Fibroblast of lung (primary cell): ENCODE measurements around the gene NDUFB3. TPM values are rescaled to one million over a fixed set of nuclear protein-coding genes. Genes with fewer than 3 reads are reported as not detected.
"Not testable (repeated sequence)": the region's sequence is repeated elsewhere in the genome, so short reads cannot be mapped to it uniquely, and the experiment has no call there.

Source experiments
- DNase-seq, 2 donors: peaks; one replicate each; pipeline versions ENCODE4 v3.0.0 to v3.0.0-alpha.2; 2010; ENCODE audit warnings: low read depth in 2 of 2
- H2AFZ ChIP-seq: 2 replicates; pipeline ENCODE4 v1.5.1; 2012; ENCODE audit warnings: low read length, control low read depth, inconsistent platforms
- H3K27ac ChIP-seq: 2 replicates; pipeline ENCODE4 v1.5.1; 2011; ENCODE audit warnings: low read length, control low read depth; ENCODE audit not compliant: insufficient read depth
- H3K27me3 ChIP-seq: 2 replicates; pipeline ENCODE4 v1.5.1; 2011; ENCODE audit warnings: mild to moderate bottlenecking, low read length; ENCODE audit not compliant: control insufficient read depth, insufficient read depth
- H3K36me3 ChIP-seq: 2 replicates; pipeline ENCODE4 v1.5.1; 2011; ENCODE audit warnings: low read length; ENCODE audit not compliant: control insufficient read depth, insufficient read depth
- H3K4me1 ChIP-seq: 2 replicates; pipeline ENCODE4 v1.5.1; 2011; ENCODE audit warnings: low read length; ENCODE audit not compliant: control insufficient read depth, insufficient read depth; ENCODE audit errors: extremely low read depth
- H3K4me2 ChIP-seq: 2 replicates; pipeline ENCODE4 v1.5.1; 2011; ENCODE audit warnings: low read length, control low read depth; ENCODE audit not compliant: insufficient read depth; ENCODE audit errors: extremely low read depth
- H3K4me3 ChIP-seq, 4 experiments: fragments of 200-600 bp in 1 of 4; sonication (generic) in 1 of 4; replicated peaks in 1 of 4; 2 replicates each; pipeline ENCODE4 v1.5.1; 2011 to 2016; ENCODE audit warnings: low read length in 4 of 4, low read depth in 3 of 4, mild to moderate bottlenecking in 3 of 4, control low read depth in 2 of 4, inconsistent platforms in 1 of 4, mixed read lengths in 1 of 4; ENCODE audit not compliant: insufficient read depth in 1 of 4; ENCODE audit errors: control extremely low read depth in 1 of 4
- H3K79me2 ChIP-seq: 2 replicates; pipeline ENCODE4 v1.5.1; 2012; ENCODE audit warnings: mild to moderate bottlenecking, low read length, inconsistent platforms; ENCODE audit not compliant: control insufficient read depth, insufficient read depth
- H3K9ac ChIP-seq: 2 replicates; pipeline ENCODE4 v1.5.1; 2011; ENCODE audit warnings: mild to moderate bottlenecking, low read length, control low read depth; ENCODE audit not compliant: insufficient read depth
- H3K9me3 ChIP-seq: 2 replicates; pipeline ENCODE4 v1.5.1; 2012; ENCODE audit warnings: low read depth, low read length; ENCODE audit not compliant: control insufficient read depth, insufficient read depth
- H4K20me1 ChIP-seq: 2 replicates; pipeline ENCODE4 v1.5.1; 2011; ENCODE audit warnings: low read length; ENCODE audit not compliant: control insufficient read depth, insufficient read depth; ENCODE audit errors: extremely low read depth
- CTCF ChIP-seq, 2 donors: IDR thresholded peaks in 1 of 2; conservative IDR thresholded peaks in 1 of 2; 1 replicate in 1 of 2; 2 replicates in 1 of 2; pipeline ENCODE4 v1.5.1; 2011 to 2012; ENCODE audit warnings: low read length in 2 of 2, control low read depth in 1 of 2, inconsistent platforms in 1 of 2, low read depth in 1 of 2, mild to moderate bottlenecking in 1 of 2
- EZH2 ChIP-seq: IDR thresholded peaks from 2 replicates; pipeline ENCODE4 v1.5.1; 2012; ENCODE audit warnings: low read length, control low read depth, mild to moderate bottlenecking; ENCODE audit errors: missing control alignments
- polyA plus RNA-seq, 2 donors: library from polyadenylated mRNA; depleted of rRNA in 1 of 2; stranded (reverse) in 1 of 2; unstranded in 1 of 2; fragments of >200 nt; gene quantifications; 2 replicates each; pipeline ENCODE4 v1.2.1, GENCODE V29; 2011 to 2012; ENCODE audit warnings: missing spikeins in 1 of 2
- total RNA-seq: library from RNA; depleted of rRNA; stranded (reverse); fragments of >200 nt; gene quantifications from 2 replicates; pipeline ENCODE4 v1.2.1, GENCODE V29; 2014

NDUFB3 gene
- total and polyA plus RNA-seq, 2 donors (not counting 1 experiment from before 2014, with no cell fraction given) = 77.5 to 121 TPM

GRCh38 chr2:201038855-201039254, 32.9 kb upstream of the NDUFB3 start:
- H3K9ac ChIP-seq = no peak overlapping the region
- H3K36me3 ChIP-seq = peaks cover 2% of the 10 kb centered on the region
- H3K79me2 ChIP-seq = no peaks in the 10 kb centered on the region
- no peak overlapping the region for H3K4me3 ChIP-seq
- no peak overlapping the region for H3K4me2 ChIP-seq
- no peaks in the 10 kb centered on the region for H3K4me1 ChIP-seq
- H3K9me3 ChIP-seq = no peaks in the 10 kb centered on the region
- H4K20me1 ChIP-seq = no peaks in the 10 kb centered on the region
- TF ChIP-seq CTCF (conservative IDR thresholded peaks at IDR 0.05 in 1 of 2, IDR thresholded peaks at IDR 0.05 in 1 of 2; ENCODE audit: low read depth in 1 of 2, low read length in 2 of 2) (no peak), EZH2 (no peak)
- H3K27me3 ChIP-seq = no peaks in the 10 kb centered on the region
- H2AFZ ChIP-seq = no peak overlapping the region
- H3K27ac ChIP-seq = no peak overlapping the region
- no peak for DNase-seq

GRCh38 chr2:201040867-201041628, 30.8 kb upstream of the NDUFB3 start:
- DNase-seq = no peak
- H3K27me3 ChIP-seq = no peaks in the 10 kb centered on the region
- H3K27ac ChIP-seq = no peak overlapping the region
- H3K4me2 ChIP-seq = no peak overlapping the region
- TF ChIP-seq EZH2 (no peak), CTCF (conservative IDR thresholded peaks at IDR 0.05 in 1 of 2, IDR thresholded peaks at IDR 0.05 in 1 of 2; ENCODE audit: low read depth in 1 of 2, low read length in 2 of 2) (no peak)
- H3K79me2 ChIP-seq = no peaks in the 10 kb centered on the region
- no peaks in the 10 kb centered on the region for H3K4me1 ChIP-seq
- no peaks in the 10 kb centered on the region for H3K9me3 ChIP-seq
- H3K9ac ChIP-seq = no peak overlapping the region
- peaks cover 2% of the 10 kb centered on the region for H3K36me3 ChIP-seq
- no peaks in the 10 kb centered on the region for H4K20me1 ChIP-seq
- H3K4me3 ChIP-seq = no peak overlapping the region
- no peak overlapping the region for H2AFZ ChIP-seq

GRCh38 chr2:201042451-201042850, 29.4 kb upstream of the NDUFB3 start:
- not testable (repeated sequence) for H3K4me3 ChIP-seq, H4K20me1 ChIP-seq, H3K27me3 ChIP-seq, H3K9me3 ChIP-seq, H3K36me3 ChIP-seq, H3K9ac ChIP-seq, H3K79me2 ChIP-seq, H2AFZ ChIP-seq, H3K4me2 ChIP-seq, H3K27ac ChIP-seq, H3K4me1 ChIP-seq, DNase-seq

- H4K20me1 ChIP-seq, H3K9ac ChIP-seq, H3K4me2 ChIP-seq, H3K79me2 ChIP-seq, H2AFZ ChIP-seq, H3K9me3 ChIP-seq, H3K27me3 ChIP-seq, H3K36me3 ChIP-seq, H3K4me1 ChIP-seq, DNase-seq, H3K27ac ChIP-seq, H3K4me3 ChIP-seq: not testable (repeated sequence)
Measured at GRCh38 chr2:201043050-201043449, 28.8 kb upstream of the NDUFB3 start.
